Heart right ventricle (tissue), 16 donors: ENCODE results near the gene NGEF. TPM values are rescaled to one million over a fixed set of nuclear protein-coding genes. Genes with fewer than 3 reads are reported as not detected.

Experiments
- ATAC-seq, 8 donors: fragments of 200-7000 bp; cut with Tn5 transposase; one replicate each; pipeline ENCODE4 v1.9.1; 2020; ENCODE audit warnings: mild to moderate bottlenecking in 8 of 8, moderate library complexity in 8 of 8, moderate number of reproducible peaks in 1 of 8
- DNase-seq, 2 donors: peaks; one replicate each; pipeline ENCODE4 v3.0.0-alpha.2; 2020
- H3K27ac ChIP-seq, 10 donors: fragments of 200-600 bp; sonication (generic) in 2 of 10; one replicate each; pipeline versions ENCODE4 v1.5.0 to v1.8.0; 2020 to 2022; ENCODE audit warnings: mild to moderate bottlenecking in 3 of 10
- H3K27me3 ChIP-seq, 7 donors: fragments of 200-600 bp; one replicate each; pipeline ENCODE4 v1.8.0; 2021 to 2022; ENCODE audit warnings: mild to moderate bottlenecking in 2 of 7
- H3K36me3 ChIP-seq, 9 donors: fragments of 200-600 bp; sonication (generic) in 1 of 9; one replicate each; pipeline versions ENCODE4 v1.5.0 to v1.8.0; 2020 to 2022; ENCODE audit warnings: mild to moderate bottlenecking in 2 of 9
- H3K4me1 ChIP-seq, 9 donors: fragments of 200-600 bp; sonication (generic) in 1 of 9; one replicate each; pipeline versions ENCODE4 v1.5.0 to v1.8.0; 2020 to 2022; ENCODE audit warnings: mild to moderate bottlenecking in 4 of 9
- H3K4me3 ChIP-seq, 10 donors: fragments of 200-600 bp; sonication (generic) in 2 of 10; one replicate each; pipeline versions ENCODE4 v1.5.0 to v1.8.0; 2020 to 2022; ENCODE audit warnings: mild to moderate bottlenecking in 7 of 10, moderate library complexity in 2 of 10
- H3K9me3 ChIP-seq, 11 donors: fragments of 200-600 bp in 10 of 11; sonication (generic) in 2 of 11; one replicate each; pipeline versions ENCODE4 v1.5.0 to v1.8.0; 2013 to 2022; ENCODE audit warnings: mild to moderate bottlenecking in 2 of 11, control low read depth in 1 of 11, moderate library complexity in 1 of 11
- whole genome bisulfite sequencing, 2 donors: extraction: QIAGEN DNeasy Blood & Tissue Kit; methylation state at CpG; one replicate each; pipeline ENCODE4 v1.1.7; 2013; ENCODE audit warnings: inconsistent platforms in 1 of 2; 5-methylcytosine and 5-hydroxymethylcytosine counted together
- intact Hi-C, 10 donors: fragments of 100-400 bp; cut with DNase I; formaldehyde crosslinking; loops; one replicate each; pipeline versions ENCODE4 v1.11.1 to v1.14.2; 2022
- polyA plus RNA-seq, 2 donors: library from polyadenylated mRNA; stranded (reverse); fragments of 200-250 nt; gene quantifications; one replicate each; pipeline ENCODE4 v1.2.3, GENCODE V29; 2013
- total RNA-seq, 10 donors: library from RNA; stranded (reverse); fragmentation: NEBNext Ultra II Directional in 3 of 10; extraction: Animal tissue kit (Norgen Biotek cat#: 25700) in 3 of 10; gene quantifications; one replicate each; pipeline versions ENCODE4 v1.2.1 to v1.2.4, GENCODE V29; 2021 to 2023
- TF ChIP-seq, protein P1 (sequence below), 9 donors: fragments of 200-600 bp; sonication (generic) in 2 of 9; IDR thresholded peaks; one replicate each; pipeline versions ENCODE4 v1.5.0 to v1.8.0; 2021 to 2022; ENCODE audit warnings: antibody characterized with exemption in 9 of 9, mild to moderate bottlenecking in 5 of 9, moderate library complexity in 1 of 9
- donor health status: Arrhythmogenic right ventricular cardiomyopathy.
- donor health status: ischemic (EF 13 %, LVEDD 7.1; RV severe dilation, severe dysfunction).
- donor health status: healthy with polysubstance abuse.
- donor health status: DM: no; HTN: yes; CAD: no.
- donor health status: DM: no; HTN: no; CAD: no.
- donor health status: ischemic (EF 25% LVEDD 6.9; RV normal size, moderate dysfunction).
- donor health status: ischemic (EF 25% LVEDD 5.7; RV mildly dilated, moderate dysfunction).
- donor health status: healthy.
- donor health status: DM: yes; HTN: yes; CAD: no.
- donor health status: Ischemic cardiomyopathy.
- donor health status: ischemic (EF 35%, LVEDD 5.7; RV mildly dilated, moderate dysfunction).
- donor health status: nonischemic (EF 11% LVEDD 7.7; RV severe dilation, severe dysfunction).
- donor health status: DM: yes; HTN: yes; CAD: no.
- donor health status: PGD.
- donor health status: ischemic (EF 29% LVEDD 5.4; RV normal size, mild dysfunction).
- donor health status: nonischemic (EF 23%, LVEDD 6.1; RV moderate dilation, normal function).

The NGEF gene
- total and polyA plus RNA-seq, 12 donors: 0.27 to 0.75 (median 0.54) TPM; not detected in 3

DNA sequence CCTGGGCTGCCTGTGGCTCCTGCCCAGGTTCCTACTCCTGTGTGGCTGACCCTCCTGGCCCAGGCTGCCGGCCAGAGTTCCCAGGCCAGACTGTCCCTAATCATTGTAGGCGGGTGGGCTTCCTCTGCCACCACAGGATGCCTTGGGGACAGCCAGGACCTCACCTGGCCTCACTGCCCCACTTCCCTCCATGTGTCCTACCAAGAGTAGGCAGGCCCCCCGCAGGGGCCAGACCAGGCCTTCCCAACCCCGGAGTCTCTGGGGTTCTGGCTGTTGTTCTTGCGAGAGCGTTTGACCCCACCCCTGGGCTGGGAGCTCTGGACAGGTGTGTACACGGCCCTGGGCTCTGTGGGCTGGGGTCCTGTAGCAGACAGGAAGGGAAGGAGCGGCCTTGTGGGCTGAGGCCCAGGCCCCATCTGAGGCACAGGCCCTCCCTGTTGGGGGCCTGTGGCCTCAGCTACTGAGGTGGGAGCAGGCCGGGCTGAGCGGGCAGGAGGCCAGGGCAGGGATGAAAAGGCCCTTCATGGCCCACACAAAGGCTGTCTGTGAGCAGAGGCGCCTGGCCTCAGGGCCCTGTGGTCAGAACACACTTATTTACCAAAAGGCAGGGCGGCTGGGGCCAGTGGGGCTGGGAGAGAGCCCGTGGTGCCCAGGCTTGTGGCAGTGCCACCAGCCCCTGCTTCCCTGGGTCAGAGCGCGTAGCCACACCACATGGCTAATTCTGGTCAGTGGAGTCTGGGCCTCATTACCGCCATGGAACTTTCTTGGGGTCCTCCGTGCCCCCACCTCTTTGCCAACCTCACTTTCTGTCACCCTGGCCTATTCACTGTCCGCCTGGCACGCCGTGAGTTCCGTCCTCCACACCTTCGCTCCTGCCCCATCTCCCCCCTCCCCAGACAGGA lies 141.0 kb downstream of the NGEF start:
- Histone ChIP-seq H3K9me3 (no peaks in the 10 kb centered on the region), H3K4me1 (peaks cover 0 to 17% (median 5%) of the 10 kb centered on the region in 9 donors), H3K27ac (no peak overlapping the region), H3K4me3 (no peak overlapping the region), H3K36me3 (no peaks in the 10 kb centered on the region), H3K27me3 (peaks cover 17 to 30% (median 26%) of the 10 kb centered on the region in 7 donors)
- TF ChIP-seq, protein P1, sequence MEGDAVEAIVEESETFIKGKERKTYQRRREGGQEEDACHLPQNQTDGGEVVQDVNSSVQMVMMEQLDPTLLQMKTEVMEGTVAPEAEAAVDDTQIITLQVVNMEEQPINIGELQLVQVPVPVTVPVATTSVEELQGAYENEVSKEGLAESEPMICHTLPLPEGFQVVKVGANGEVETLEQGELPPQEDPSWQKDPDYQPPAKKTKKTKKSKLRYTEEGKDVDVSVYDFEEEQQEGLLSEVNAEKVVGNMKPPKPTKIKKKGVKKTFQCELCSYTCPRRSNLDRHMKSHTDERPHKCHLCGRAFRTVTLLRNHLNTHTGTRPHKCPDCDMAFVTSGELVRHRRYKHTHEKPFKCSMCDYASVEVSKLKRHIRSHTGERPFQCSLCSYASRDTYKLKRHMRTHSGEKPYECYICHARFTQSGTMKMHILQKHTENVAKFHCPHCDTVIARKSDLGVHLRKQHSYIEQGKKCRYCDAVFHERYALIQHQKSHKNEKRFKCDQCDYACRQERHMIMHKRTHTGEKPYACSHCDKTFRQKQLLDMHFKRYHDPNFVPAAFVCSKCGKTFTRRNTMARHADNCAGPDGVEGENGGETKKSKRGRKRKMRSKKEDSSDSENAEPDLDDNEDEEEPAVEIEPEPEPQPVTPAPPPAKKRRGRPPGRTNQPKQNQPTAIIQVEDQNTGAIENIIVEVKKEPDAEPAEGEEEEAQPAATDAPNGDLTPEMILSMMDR (IDR thresholded peaks at IDR 0.05): no peak
- WGBS, 2 donors: 92% methylated on average over 22 of the region's 22 CpGs
- peak in 2 of 8 donors; percentile 5 to 15 for ATAC-seq
- DNase-seq: no peak
- intact Hi-C loops: no loop called here

DNA sequence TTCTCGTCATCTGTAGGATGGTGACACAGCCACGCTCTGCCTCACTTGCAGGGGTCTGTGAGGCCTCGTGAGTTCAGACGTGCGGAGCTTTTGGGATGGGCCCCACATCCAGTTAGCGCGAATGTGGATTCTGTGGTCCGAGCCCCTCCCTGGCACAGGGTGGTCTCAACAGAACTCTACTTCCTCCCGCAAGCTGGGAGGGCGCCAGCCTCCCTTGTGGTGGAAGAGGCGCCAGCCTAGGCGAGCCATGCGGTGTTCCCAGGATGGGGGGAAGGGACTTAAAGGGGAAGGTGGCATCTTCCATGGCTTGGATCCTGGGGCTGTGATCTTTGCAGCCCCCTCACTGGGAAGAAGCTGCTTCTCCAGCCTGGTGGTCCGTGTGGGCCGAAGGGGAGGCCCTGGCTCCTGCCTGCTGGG lies 141.6 kb downstream of the NGEF start:
- Histone ChIP-seq H3K9me3 (no peaks in the 10 kb centered on the region), H3K4me1 (peaks cover 0 to 12% (median 5%) of the 10 kb centered on the region in 9 donors), H3K27ac (no peak overlapping the region), H3K27me3 (peaks cover 15 to 23% (median 20%) of the 10 kb centered on the region in 7 donors), H3K36me3 (peaks cover 0 to 4% (median 0%) of the 10 kb centered on the region in 9 donors), H3K4me3 (no peak overlapping the region)
- DNase-seq: no peak
- intact Hi-C loops: no loop called here
- WGBS, 2 donors: 80 to 86% methylated on average over 15 of the region's 15 CpGs
- TF ChIP-seq, protein P1 (IDR thresholded peaks at IDR 0.05): no peak
- no peak for ATAC-seq

DNA sequence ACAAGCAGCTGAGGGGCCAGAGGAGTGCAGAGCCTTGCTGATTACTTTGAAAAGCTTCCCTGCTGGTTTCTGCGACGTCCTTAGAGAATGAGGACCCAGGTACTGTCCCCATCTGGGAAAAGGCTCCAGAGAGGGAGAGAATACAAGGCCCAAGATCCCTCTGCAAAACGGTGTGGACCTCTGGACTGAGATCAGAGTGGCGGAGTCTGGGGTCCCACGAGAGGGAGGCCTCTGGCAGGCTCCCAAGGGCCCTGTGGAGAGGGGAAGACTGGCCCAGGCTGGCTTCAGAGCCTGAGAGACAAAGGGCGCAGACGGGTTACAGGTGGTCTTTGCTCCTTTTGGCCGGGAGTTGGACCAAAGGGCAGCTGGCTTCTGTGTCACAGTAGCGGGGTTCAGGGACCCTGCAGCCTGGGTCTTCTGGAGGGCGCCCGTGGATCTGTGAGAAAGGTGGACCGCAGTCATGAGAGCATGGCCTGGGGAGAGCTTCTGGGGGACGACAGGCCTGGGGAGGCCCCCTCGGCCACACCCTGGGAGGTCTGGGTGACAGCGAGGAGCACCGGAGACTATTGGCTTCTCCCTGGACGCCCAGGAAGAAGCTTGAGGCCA lies 142.2 kb downstream of the NGEF start:
- Histone ChIP-seq H3K4me3 (no peak overlapping the region), H3K27ac (no peak overlapping the region), H3K9me3 (no peaks in the 10 kb centered on the region), H3K36me3 (peaks cover 0 to 5% (median 0%) of the 10 kb centered on the region in 9 donors), H3K27me3 (peaks cover 9 to 17% (median 14%) of the 10 kb centered on the region in 7 donors), H3K4me1 (peaks cover 0 to 8% (median 3%) of the 10 kb centered on the region in 9 donors)
- TF ChIP-seq, protein P1 (IDR thresholded peaks at IDR 0.05): no peak
- WGBS, 2 donors: 84 to 88% methylated on average over 17 of the region's 17 CpGs
- DNase-seq (no peak), ATAC-seq (no peak)
- intact Hi-C loops: no loop called here

DNA sequence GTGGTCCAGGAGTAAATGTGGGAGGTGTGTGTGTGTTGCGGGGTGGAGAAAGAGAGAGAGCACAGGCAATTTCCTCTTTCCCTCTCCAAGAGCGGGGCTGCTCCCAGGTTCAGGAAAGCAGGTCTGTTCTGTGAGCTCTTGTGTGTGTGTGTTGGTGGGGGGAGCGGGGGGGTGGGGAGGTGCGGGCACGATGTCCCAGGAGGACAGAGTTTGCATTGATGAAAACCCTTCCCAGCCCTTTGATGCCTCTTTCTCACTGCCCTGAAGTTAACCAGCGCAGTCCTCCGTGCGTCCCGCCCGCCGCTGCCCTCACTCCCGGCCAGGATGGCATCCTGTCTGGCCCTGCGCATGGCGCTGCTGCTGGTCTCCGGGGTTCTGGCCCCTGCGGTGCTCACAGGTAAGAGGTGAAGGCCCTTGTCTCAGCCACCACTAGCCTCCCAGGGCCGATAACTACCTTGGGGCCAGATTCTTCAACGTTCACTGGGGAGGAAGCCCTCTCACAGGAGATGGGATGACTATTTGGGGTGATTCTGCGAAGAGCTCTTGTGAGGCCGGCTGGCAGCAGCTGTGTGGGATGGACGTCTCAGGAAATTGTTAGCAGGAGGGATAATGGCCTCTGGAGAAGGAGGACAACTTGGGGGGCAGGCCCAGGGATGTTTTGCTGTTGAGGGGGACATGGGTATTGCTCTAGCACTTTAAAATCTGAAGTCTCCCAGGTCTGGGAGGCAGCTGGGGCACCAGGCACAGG lies 142.9 kb downstream of the NGEF start, which contains the start of gene SNORC:
Gene SNORC, plus strand, starts transcription at position 247 of the 748 bp plus-strand sequence. Its CDS starts 78 bp downstream, at position 325.
- no peak within 1 kb of the TSS for H3K27ac ChIP-seq
- peaks cover 0 to 3% (median 0%) of the 10 kb centered on the region in 9 donors for H3K4me1 ChIP-seq
- H3K9me3 ChIP-seq: no peaks in the 10 kb centered on the region
- intact Hi-C loops: no loop called here
- H3K4me3 ChIP-seq: no peak within 1 kb of the TSS
- TF ChIP-seq, protein P1 (IDR thresholded peaks at IDR 0.05): no peak
- peaks cover 2 to 11% (median 7%) of the 10 kb centered on the region in 7 donors for H3K27me3 ChIP-seq
- DNase-seq (no peak), ATAC-seq (no peak)
- WGBS, 2 donors: 89% methylated on average over 21 of the region's 21 CpGs
- peaks cover 0 to 5% (median 0%) of the 10 kb centered on the region in 9 donors for H3K36me3 ChIP-seq
